Hippocampal formation (tissue), 2 donors: ENCODE results near the gene CHAF1B.
"Not testable (repeated sequence)": the region's sequence is repeated elsewhere in the genome, so short reads cannot be mapped to it uniquely, and the experiment has no call there.

Source experiments
- DNase-seq, 2 donors: peaks; one replicate each; lab custom pipeline; 2025; lab: John Stamatoyannopoulos, UW

CHAF1B gene

DNA sequence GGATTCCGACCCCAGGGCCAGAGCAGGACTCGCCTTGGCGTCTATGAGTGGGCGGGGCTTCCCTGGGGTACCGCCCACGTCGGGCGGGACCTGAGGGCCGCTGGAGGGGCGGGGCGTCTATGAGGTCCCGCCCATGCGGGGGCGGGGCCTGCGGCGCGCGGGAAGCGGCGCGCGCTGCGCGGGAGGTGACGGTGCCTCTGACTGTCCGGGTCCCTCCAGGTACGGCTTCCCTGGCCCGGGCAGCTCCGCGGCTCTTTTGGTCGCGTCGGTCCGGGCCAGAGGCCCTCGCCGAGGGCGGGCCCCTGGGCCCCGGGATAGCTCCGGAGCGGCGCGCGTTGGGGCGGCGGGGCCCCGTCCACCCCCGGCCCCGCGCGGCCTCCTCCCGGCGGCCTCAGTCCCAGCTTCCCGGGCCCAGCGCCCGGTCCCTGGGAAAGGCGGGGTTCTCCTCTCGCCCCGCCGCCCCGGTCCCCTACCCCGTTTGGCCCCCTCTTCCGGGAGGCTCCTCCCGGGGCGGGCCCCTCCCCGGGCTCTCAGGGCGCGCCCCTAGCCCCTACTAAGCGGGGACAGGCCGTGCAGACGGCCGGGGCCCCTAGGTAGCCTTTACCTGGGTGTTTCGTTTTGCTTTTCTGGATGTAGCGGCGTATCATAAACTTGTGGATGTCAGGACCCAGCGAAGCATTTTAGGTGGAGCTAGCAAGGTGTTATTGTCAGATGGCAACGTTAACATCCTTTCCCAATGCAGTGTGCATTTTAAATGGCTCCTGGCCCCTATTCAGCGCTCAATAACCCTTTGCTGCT lies at the start of gene CHAF1B:
Gene CHAF1B (plus strand): TSS at position 160 of the 798 bp plus-strand sequence. CDS start 745 bp downstream, outside the sequence.
- DNase-seq = no peak

DNA sequence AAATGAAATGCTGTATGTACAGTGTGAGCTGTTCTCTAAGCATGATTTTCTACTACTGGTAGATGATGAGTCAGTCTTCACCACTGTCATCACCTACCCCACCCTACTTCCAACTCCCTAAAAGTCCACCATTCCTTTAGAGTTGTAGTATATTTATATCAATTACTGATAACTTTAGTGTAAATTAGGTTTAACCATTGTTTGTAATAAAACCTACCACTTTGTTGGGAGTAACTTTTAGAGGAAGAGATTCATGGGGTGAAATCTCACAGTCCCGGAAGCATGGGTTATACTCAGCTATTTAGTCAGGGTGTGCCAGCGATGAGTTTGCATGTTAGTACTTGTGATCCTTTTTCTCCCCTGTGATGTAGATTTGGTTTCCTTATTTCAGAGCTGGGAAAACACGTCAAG lies 48.1 kb upstream of the CHAF1B start:
- DNase-seq = no peak

DNA sequence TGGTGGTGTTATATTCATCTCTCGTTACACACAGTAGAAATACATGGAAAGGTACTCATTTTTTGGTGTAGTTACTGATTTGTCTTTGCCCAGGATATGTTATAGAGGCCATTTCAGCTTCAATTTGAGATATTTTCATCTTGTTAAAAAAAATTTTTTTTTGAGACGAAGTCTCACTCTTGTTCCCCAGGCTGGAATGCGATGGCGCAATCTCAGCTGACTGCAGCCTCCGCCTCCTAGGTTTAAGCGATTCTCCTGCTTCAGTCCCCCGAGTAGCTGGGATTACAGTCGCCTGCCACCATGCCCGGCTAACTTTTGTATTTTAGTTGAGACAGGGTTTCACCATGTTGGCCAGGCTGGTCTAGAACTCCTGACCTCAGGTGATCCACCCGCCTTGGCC lies 46.2 kb upstream of the CHAF1B start:
- DNase-seq = no peak

DNA sequence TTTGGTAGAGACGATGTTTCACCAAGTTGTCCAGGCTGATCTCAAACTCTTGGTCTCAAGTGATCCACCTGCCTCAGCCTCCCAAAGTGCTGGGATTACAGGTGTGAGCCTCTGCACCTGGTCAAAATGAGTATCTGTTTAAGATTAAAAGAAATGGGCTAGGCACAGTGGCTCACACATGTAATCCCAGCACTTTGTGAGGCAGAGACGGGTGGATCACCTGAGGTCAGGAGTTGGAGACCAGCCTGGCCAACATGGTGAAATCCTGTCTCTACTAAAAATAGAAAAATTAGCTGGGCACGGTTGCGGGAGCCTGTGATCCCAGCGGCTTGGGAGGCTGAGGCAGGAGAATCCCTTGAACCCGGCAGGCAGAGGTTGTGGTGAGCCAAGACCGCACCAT lies 42.6 kb upstream of the CHAF1B start:
- not testable (repeated sequence) for DNase-seq

DNA sequence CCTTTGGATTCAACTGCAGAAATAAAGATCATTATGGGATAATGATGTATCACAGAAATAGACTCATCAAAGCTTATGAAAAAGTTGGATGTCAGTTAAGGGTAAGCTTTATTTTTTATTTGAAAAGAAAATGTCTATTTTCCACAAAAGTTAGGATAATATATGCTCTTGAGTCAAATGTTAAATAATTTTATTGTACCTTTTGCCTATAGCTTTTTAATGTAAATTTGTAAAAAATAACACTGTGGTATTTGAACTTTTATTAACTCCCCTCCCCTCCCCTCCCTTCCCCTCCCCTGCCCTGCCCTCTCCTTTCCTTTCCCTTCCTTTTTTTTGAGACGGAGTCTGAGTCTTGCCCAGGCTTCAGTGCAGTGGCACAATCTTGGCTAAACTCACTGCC lies 40.3 kb upstream of the CHAF1B start:
- DNase-seq = no peak

DNA sequence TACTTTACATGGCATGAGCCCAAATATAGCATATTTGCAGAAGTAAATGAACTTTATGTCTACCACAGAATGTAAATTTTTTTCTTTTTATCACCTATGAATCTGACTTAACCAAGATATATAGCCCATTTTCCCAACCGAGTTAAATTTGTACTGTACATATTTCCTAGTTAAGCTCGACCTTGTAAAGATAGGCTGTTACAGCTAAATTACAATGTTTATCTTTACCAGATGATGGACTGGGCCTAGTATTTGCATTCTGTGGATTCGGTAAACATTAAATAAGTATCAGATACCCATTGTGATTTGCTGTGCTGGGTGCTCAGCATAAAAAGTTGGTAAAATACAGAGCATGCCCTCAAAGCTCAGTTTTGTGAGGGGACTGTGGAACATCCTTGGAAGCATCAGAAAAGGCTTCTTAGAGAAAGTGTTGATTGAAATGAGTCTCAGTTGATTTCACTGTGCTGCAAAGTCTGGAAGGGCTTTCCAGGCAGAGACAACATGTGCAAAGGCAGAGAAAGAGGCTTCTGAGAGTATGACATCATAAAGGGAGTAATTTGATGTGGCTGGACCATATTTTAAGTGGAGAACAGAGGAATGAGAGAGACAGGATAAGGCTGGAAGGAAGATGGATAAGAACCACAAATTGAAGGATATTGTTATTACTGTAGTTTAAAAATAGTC lies 37.8 kb upstream of the CHAF1B start:
- DNase-seq = no peak

DNA sequence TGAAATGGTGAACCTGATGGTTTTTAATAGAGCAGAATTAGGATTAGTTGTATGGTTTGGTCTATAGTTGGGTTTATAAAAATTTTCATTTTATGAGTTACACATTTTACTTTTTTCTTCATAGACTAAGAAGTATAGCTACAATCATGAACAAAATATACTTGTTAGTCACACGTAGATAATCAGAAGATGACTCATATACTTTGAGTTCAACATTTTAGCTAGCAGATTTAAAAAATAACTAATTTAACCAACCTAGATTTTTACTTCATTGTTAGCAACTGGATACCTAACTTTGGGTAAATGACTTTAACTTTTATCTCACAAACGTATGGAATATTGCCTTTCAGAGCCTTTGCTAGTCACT lies 37.2 kb upstream of the CHAF1B start:
- no peak for DNase-seq

DNA sequence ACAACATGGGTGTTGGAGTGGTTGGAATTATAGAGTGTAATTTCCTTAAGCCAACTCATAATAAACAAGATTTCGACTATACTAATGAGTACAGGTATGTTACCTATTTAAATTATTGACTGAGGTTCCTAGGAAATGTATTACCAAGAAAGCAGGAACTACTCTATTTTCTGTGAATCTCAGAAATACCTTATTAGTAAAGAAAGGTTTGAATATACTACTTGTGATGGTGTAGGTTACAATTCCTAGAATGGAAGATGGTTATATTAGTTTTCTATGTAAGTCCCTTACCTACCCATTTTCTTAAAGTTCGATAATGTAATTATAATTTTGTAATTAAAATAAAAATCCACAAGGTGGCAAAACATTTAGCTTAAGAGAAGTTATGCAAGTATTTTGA lies 35.9 kb upstream of the CHAF1B start:
- DNase-seq = no peak

DNA sequence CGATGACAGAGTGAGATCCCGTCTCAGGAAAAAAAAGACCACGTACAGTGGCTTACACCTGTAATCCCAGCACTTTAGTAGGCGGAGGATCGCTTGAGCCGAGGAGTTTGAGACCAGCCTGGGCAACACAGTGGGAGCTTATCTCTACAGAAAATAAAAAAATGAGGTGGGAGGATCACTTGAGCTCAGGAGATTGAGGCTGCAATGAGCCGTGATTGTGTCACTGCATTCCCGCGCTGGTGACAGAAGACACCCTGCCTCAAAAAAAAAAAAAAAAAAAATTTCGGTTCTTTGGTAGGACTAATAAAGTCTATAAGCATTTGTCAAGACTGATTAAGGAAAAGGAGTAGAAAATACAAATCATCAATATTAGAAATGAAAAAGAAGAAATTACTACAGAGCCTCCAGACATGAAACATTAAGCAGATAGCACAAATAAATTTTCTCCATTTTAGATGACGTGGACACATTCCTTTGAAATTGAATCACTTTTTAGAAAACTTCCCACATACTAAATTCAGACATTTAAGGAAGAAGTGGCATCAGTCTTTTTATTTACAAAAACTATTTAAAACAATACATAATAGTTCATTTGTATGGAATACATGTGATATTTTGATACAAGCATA lies 34.8 kb upstream of the CHAF1B start:
- no peak for DNase-seq

DNA sequence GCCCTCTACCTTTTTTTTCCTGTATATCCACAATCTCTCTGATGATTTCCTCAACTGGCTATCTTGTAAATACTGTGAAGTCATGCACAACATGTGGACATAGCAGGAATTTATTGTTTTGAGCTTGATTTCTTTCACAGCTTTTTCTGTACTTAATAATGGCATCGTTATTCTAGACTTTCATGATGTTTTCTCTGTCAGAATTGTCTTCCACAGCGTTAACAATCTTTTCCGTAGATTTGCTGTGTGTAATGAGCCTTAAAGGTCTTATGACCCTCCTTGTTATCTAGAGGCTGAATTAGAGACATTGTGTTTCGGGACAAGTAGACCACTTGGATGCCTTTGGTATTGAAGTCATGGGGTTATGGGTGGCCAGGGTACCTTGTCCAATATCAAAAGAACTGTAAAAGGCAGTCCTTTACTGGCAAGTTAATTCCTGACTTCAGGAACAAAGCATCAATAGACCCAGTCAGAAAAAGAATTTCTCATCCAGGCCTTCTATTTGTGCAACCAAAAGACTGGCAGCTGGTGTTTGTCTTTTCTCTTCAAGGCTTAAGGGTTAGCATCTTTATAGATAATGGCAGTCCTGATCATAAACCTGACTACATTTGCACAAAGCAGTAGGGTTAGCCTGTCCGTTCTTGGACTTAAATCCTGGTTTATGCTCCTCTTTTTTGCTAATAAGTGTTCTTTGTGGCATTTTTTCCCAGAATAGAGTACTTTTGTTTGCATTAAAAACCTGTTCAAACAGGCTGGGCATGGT lies 30.1 kb upstream of the CHAF1B start:
- no peak for DNase-seq

DNA sequence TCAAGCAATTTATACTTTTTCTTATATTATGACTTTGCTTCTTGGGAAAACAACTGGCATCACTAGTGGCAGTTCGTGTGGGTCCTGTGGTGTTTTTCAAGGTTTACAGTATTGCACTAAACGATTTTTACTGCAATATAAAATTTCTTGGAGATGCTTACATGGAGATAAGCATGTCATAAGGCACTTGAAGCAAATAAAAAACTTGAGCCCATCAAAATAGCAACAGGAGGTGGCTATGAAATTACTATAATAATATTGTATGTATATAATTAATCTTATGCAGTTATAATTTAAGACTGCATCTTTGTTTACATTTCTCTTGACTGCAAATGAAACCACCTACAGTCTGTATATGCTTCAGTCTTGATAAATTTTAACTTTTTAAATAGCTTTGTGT lies 29.3 kb upstream of the CHAF1B start:
- no peak for DNase-seq

DNA sequence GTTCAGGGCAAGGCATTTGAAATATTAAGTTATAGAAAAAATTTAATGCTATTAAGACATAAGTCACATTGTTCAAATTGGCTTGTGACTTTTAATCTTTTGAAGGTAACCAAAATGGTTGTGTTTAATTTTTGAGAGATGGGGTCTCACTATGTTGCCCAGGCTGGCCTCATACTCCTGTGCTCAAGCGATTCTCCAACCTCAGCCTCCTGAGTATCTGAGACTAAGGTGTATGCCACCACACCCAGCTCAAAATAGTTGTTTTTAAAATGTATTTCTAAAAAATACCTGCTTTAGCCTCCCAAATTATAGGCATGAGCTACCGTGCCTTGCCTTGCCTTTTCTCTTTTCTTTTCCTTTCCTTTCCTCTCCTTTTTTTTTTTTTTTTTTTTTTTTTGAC lies 26.0 kb upstream of the CHAF1B start:
- no peak for DNase-seq

DNA sequence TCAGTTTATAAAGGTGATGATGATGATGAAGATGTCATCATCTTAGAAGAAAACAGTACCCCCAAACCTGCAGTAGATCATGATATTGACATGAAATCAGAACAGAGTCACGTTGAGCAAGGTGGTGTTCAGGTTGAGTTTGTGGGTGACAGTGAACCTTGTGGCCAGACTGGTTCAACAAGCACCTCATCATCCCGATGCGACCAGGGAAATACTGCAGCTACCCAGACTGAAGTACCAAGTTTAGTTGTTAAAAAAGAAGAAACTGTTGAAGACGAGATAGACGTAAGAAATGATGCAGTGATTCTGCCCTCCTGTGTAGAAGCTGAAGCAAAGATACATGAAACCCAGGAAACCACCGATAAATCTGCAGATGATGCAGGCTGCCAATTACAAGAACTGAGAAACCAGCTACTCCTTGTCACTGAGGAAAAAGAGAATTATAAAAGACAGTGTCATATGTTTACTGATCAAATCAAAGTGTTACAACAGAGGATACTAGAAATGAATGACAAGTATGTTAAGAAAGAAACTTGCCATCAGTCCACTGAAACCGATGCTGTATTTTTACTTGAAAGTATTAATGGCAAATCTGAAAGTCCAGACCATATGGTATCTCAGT lies 16.0 kb upstream of the CHAF1B start:
- DNase-seq = no peak

DNA sequence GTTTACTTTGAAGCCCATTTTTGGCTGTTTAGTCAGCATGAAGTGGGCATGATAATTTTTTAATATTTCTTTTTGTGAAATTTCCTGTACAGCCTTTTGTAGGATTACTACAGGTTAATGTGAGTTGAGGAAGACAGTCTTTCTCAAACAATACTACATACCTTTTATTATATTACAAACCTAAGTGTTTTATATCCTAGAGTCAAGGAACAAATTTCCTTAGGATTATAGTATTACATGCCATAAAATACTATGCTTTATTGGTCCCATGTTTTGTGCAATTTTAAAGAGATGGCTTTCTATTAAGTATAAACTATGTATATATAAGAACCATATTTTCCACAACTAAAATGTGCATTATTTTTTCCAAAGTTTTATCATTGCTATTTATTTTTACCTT lies 9.2 kb upstream of the CHAF1B start:
- no peak for DNase-seq

DNA sequence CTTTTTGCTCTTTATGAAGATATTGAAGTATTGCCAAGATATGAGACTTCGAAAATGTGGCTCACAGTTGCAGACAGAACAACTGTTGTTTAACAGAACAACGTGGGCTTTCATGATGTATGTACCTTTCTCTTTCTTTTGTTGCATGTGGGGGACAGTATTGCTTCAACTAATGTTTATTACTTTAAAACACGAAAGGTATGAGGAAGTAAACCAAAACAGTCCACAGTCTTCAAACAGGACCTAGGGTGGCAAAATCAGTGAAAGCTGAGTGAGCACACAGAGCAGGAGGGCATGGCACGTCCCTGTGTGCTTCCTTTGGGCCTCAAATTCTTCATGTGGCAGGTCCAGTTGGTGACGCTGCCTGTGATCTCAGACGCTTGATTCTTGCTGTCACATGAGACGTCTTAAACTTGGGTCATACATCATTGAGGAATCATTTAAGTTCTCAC lies 7.8 kb upstream of the CHAF1B start:
- no peak for DNase-seq

DNA sequence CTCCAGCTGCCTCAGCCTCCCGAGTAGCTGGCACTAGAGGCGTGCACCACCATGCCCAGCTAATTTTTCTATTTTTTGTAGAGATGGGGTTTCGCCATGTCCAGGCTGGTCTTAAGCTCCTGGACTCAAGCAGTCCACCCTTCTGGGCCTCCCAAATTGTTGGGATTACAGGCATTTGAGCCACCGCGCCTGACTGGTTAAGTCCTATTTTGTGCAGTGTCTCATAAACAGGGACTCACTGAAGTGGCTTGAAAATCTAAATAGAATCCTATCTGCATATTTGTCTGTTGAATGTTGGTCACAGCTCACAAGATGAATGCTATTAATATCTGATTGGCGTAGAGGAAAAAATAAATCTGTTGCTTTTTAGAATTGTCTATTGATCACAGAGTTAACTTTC lies 5.9 kb upstream of the CHAF1B start:
- DNase-seq = no peak

DNA sequence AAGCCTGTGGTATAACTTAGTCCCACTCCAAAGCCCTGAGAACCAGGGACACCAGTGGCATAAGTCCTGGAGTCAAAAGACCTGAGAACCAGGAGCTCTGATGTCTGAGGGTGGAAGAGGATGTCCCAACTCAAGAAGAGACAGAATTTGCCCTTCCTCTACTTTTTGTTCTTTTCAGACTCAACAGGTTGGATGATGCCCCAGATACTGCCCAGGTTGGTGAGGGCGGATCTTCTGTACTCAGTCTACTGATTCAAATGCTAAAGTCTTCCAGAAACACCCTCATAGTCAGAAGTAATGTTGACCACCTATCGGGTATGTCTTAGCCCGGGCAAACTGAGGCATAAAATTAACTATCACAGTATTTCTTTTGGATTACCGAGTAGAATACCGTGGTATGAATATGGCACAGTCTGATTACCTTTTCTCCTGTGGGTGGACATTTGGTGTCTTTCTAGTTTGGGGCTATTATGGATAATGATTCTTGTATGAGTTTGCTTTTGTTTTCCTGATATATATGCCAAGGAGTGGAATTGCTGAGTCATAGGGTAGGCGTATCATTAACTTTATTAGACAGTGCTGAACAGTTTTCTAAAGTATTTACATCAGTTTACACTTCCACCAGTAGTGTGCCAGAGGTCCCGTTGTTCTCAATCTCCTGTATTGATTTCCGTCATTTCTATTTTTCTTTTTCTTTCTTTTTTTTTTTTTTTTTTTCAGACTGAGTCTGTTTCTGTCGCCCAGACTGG lies 3.2 kb upstream of the CHAF1B start:
- no peak for DNase-seq

DNA sequence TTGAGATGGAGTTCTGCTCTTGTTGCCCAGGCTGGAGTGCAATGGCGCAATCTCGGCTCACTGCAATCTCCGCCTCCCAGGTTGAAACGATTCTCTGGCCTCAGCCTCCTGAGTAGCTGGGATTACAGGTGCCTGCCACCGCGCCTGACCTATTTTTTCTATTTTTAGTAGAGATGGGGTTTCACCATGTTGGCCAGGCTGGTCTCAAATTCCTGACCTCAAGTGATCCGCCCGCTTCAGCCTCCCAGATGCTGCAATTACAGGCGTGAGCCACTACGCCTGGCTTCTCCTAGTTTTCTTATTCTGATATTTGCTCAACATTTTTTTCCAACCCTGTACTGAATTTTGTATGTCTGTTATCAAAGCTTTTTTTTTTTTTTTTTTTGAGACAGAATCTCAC lies 2.5 kb upstream of the CHAF1B start:
- DNase-seq = not testable (repeated sequence)

DNA sequence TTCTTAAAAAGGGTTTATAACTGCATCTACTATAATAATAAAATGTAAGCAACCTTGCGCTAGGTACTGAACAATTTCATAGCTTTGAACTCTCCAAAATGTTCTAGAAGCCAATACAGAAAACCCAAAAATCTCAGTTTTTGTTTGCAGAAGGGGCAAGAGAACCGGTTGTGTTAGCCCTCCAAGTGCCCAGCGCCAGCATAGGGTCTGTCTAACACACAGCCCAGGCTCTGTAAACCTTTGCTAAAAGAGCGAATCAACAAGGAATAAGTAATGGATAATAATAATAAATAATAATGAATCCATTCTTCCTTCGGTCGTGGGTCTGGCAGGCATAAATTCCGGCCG lies 333 bp upstream of the CHAF1B start:
- no peak for DNase-seq

DNA sequence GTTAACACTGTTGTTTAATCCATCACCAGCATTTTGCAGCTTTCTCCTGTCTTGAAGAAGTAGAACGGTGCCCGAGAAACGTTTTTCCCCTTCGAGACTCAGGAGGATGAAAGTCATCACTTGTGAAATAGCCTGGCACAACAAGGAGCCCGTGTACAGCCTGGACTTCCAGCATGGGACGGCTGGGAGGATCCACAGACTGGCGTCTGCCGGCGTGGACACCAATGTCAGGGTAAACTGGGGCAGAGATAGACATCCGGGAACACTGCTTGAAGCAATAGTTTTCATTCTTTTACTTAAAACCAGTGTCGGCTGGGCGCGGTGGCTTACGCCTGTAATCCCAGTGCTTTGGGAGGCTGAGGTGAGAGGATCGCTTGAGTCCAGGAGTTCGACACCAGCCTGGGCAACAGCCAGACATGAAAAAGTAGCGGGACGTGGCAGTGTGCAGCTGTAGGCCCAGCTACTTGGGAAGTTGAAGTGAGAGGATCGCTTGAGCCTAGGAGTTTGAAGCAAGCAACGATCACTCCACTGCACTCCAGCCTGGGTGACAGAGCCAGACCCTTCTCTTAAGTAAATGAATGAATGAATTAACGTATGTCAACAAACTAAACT lies 945 bp downstream of the CHAF1B start:
- DNase-seq = no peak

DNA sequence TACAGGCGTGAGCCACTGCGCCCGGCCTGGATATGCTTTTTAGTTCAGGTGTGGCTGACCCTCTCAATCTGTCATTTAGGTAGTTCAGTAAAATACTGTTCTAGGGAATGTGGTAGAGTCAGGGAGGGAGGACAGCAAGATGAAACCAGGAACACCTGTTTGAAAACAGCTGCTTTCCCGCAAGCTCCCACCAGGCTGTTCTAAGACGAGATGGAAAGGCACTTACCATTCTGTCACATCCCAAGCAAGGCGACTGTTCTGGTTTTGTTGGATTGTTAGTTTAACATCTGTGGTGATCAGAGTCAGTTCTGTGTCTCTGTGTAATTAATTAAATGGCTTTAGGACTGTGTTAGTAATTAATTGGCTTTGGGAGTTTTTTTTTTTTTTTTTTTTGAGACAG lies 2.9 kb downstream of the CHAF1B start:
- no peak for DNase-seq
